NT2/D1 (cell line): Measurements from ENCODE around the gene RHEB.

Experiments
- SUZ12 ChIP-seq: IDR thresholded peaks from 2 replicates; pipeline ENCODE4 v1.6.1; 2011; ENCODE audit not compliant: insufficient read length, insufficient read depth; ENCODE audit errors: extremely low read depth
- ZNF274 ChIP-seq: IDR thresholded peaks from 2 replicates; pipeline ENCODE4 v1.6.1; 2011; ENCODE audit warnings: mild to moderate bottlenecking, low read depth, low read length

- no peak for TF ChIP-seq SUZ12
- TF ChIP-seq ZNF274 = no peak
Measured at GRCh38 chr7:151542606-151543130, 23.0 kb upstream of the RHEB start.
